ENCODE data around the gene NDC1. TPM values are rescaled to one million over a fixed set of nuclear protein-coding genes. Genes with fewer than 3 reads are reported as not detected.
A peak's percentile ranks its signal among the peaks of the same experiment; 100 is the strongest.

The NDC1 gene
- total RNA-seq, 1 donor from 2014 or later: 14.8 TPM

GRCh38 chr1:53850082-53850673, 12.1 kb upstream of the NDC1 start:
- Histone ChIP-seq H4K20me1 (ENCODE audit: insufficient read depth, low read length) (no peaks in the 10 kb centered on the region), H3K4me1 (ENCODE audit: insufficient read depth, low read length) (no peaks in the 10 kb centered on the region), H3K27ac (ENCODE audit: low read depth, low read length) (no peak overlapping the region), H3K9me3 (ENCODE audit: insufficient read depth, low read depth, low read length) (no peaks in the 10 kb centered on the region), H3K4me3 (ENCODE audit: insufficient read depth, low read depth, low read length) (no peak overlapping the region), H3K4me2 (ENCODE audit: low read length) (no peak overlapping the region), H3K27me3 (ENCODE audit: insufficient read depth, low read length) (no peaks in the 10 kb centered on the region), H3K36me3 (ENCODE audit: insufficient read depth, low read length) (peaks cover 5% of the 10 kb centered on the region), H3K79me2 (ENCODE audit: insufficient read depth, low read length) (no peaks in the 10 kb centered on the region), H3K9ac (ENCODE audit: low read length) (no peak overlapping the region), H2AFZ (ENCODE audit: low read depth, low read length) (no peak overlapping the region)
- Mint-ChIP-seq H3K4me1 (ENCODE audit: low read depth, unreplicated experiment) (no peaks in the 10 kb centered on the region), H3K36me3 (ENCODE audit: low read depth, unreplicated experiment) (peaks cover 29% of the 10 kb centered on the region), H3K27ac (ENCODE audit: unreplicated experiment) (no peak overlapping the region), H3K9me3 (ENCODE audit: unreplicated experiment) (peaks cover 4% of the 10 kb centered on the region), H3K4me3 (ENCODE audit: unreplicated experiment) (peak overlapping the region; percentile 9), H3K27me3 (ENCODE audit: low read depth, unreplicated experiment) (no peaks in the 10 kb centered on the region)
- FAIRE-seq (no peak), DNase-seq (ENCODE audit: low read depth) (no peak)
- no peak for TF ChIP-seq EZH2 (IDR thresholded peaks at IDR 0.05; ENCODE audit: insufficient read depth, low read length)
- TF ChIP-seq CTCF (IDR thresholded peaks at IDR 0.05; ENCODE audit: insufficient read depth, low read depth, low read length): no peak

GRCh38 chr1:53847980-53848379, 9.9 kb upstream of the NDC1 start:
- Mint-ChIP-seq H3K9me3 (ENCODE audit: unreplicated experiment) (peaks cover 7% of the 10 kb centered on the region), H3K4me3 (ENCODE audit: unreplicated experiment) (peak overlapping the region; percentile 51), H3K27me3 (ENCODE audit: low read depth, unreplicated experiment) (no peaks in the 10 kb centered on the region), H3K4me1 (ENCODE audit: low read depth, unreplicated experiment) (no peaks in the 10 kb centered on the region), H3K27ac (ENCODE audit: unreplicated experiment) (no peak overlapping the region), H3K36me3 (ENCODE audit: low read depth, unreplicated experiment) (peaks cover 22% of the 10 kb centered on the region)
- Histone ChIP-seq H3K36me3 (ENCODE audit: insufficient read depth, low read length) (no peaks in the 10 kb centered on the region), H4K20me1 (ENCODE audit: insufficient read depth, low read length) (no peaks in the 10 kb centered on the region), H3K4me2 (ENCODE audit: low read length) (no peak overlapping the region), H3K27me3 (ENCODE audit: insufficient read depth, low read length) (no peaks in the 10 kb centered on the region), H3K9me3 (ENCODE audit: insufficient read depth, low read depth, low read length) (no peaks in the 10 kb centered on the region), H3K4me3 (ENCODE audit: insufficient read depth, low read depth, low read length) (no peak overlapping the region), H2AFZ (ENCODE audit: low read depth, low read length) (no peak overlapping the region), H3K9ac (ENCODE audit: low read length) (no peak overlapping the region), H3K79me2 (ENCODE audit: insufficient read depth, low read length) (no peaks in the 10 kb centered on the region), H3K4me1 (ENCODE audit: insufficient read depth, low read length) (no peaks in the 10 kb centered on the region), H3K27ac (ENCODE audit: low read depth, low read length) (no peak overlapping the region)
- TF ChIP-seq EZH2 (IDR thresholded peaks at IDR 0.05; ENCODE audit: insufficient read depth, low read length) (no peak), CTCF (IDR thresholded peaks at IDR 0.05; ENCODE audit: insufficient read depth, low read depth, low read length) (no peak)
- FAIRE-seq (no peak), DNase-seq (ENCODE audit: low read depth) (no peak)

GRCh38 chr1:53842347-53842746, 4.3 kb upstream of the NDC1 start:
- H3K9me3 ChIP-seq (ENCODE audit: insufficient read depth, low read depth, low read length): peaks cover 3% of the 10 kb centered on the region
- H3K4me1 Mint-ChIP-seq (ENCODE audit: low read depth, unreplicated experiment): no peaks in the 10 kb centered on the region
- H3K4me3 Mint-ChIP-seq (ENCODE audit: unreplicated experiment): no peak overlapping the region
- H3K27ac Mint-ChIP-seq (ENCODE audit: unreplicated experiment): no peak overlapping the region
- peaks cover 6% of the 10 kb centered on the region for H3K79me2 ChIP-seq (ENCODE audit: insufficient read depth, low read length)
- H2AFZ ChIP-seq (ENCODE audit: low read depth, low read length): no peak overlapping the region
- no peaks in the 10 kb centered on the region for H3K27me3 ChIP-seq (ENCODE audit: insufficient read depth, low read length)
- no peak overlapping the region for H3K27ac ChIP-seq (ENCODE audit: low read depth, low read length)
- no peak overlapping the region for H3K4me3 ChIP-seq (ENCODE audit: insufficient read depth, low read depth, low read length)
- peaks cover 1% of the 10 kb centered on the region for H3K4me1 ChIP-seq (ENCODE audit: insufficient read depth, low read length)
- no peak overlapping the region for H3K4me2 ChIP-seq (ENCODE audit: low read length)
- no peaks in the 10 kb centered on the region for H3K27me3 Mint-ChIP-seq (ENCODE audit: low read depth, unreplicated experiment)
- H3K9me3 Mint-ChIP-seq (ENCODE audit: unreplicated experiment): peaks cover 8% of the 10 kb centered on the region
- DNase-seq (ENCODE audit: low read depth): no peak
- peaks cover 2% of the 10 kb centered on the region for H3K36me3 Mint-ChIP-seq (ENCODE audit: low read depth, unreplicated experiment)
- FAIRE-seq: no peak
- H4K20me1 ChIP-seq (ENCODE audit: insufficient read depth, low read length): no peaks in the 10 kb centered on the region
- H3K36me3 ChIP-seq (ENCODE audit: insufficient read depth, low read length): no peaks in the 10 kb centered on the region
- H3K9ac ChIP-seq (ENCODE audit: low read length): no peak overlapping the region
- TF ChIP-seq EZH2 (IDR thresholded peaks at IDR 0.05; ENCODE audit: insufficient read depth, low read length) (no peak), CTCF (IDR thresholded peaks at IDR 0.05; ENCODE audit: insufficient read depth, low read depth, low read length) (no peak)
